ENCODE results near the gene PPP1R26.
"Not testable (repeated sequence)": the region's sequence is repeated elsewhere in the genome, so short reads cannot be mapped to it uniquely, and the experiment has no call there.

GRCh38 chr9:135439514-135439913 lies 40.1 kb upstream of the PPP1R26 start:
- not testable (repeated sequence) for TF ChIP-seq CTCF (conservative IDR thresholded peaks at IDR 0.05; ENCODE audit: low read depth in 2 of 2); EZH2phosphoT487 (IDR thresholded peaks at IDR 0.05; ENCODE audit: unreplicated experiment); EZH2 (IDR thresholded peaks at IDR 0.05; ENCODE audit: low read depth, unreplicated experiment); REST (IDR thresholded peaks at IDR 0.05; ENCODE audit: unreplicated experiment); POLR2AphosphoS5 (IDR thresholded peaks at IDR 0.05; ENCODE audit: low read depth); ETS1 (IDR thresholded peaks at IDR 0.05); CREB1 (CRISPR knock-in tag; IDR thresholded peaks at IDR 0.05; ENCODE audit: low read depth); JUNB (IDR thresholded peaks at IDR 0.05; ENCODE audit: unreplicated experiment); ZNF114 (CRISPR knock-in tag; IDR thresholded peaks at IDR 0.05); STAT1 (IDR thresholded peaks at IDR 0.05; ENCODE audit: unreplicated experiment)

Data from GM23338 (cell line).